H1 (cell line): ENCODE data around the gene RBP5. TPM values are rescaled to one million over a fixed set of nuclear protein-coding genes. Genes with fewer than 3 reads are reported as not detected.

Experiments used
- CBX5 ChIP-seq: fragments of 300-800, 300-1000 bp; sonication (generic); IDR thresholded peaks from 2 replicates; pipeline ENCODE4 v1.7.1; 2016; ENCODE audit warnings: antibody characterized with exemption, low read length, low read depth
- POU5F1 ChIP-seq: IDR thresholded peaks from 2 replicates; pipeline ENCODE4 v1.6.1; 2011; ENCODE audit warnings: low read depth, mild to moderate bottlenecking, low read length, moderate library complexity
- YY1 ChIP-seq: IDR thresholded peaks from 2 replicates; pipeline ENCODE4 v1.6.1; 2011; ENCODE audit warnings: low read depth, mild to moderate bottlenecking, low read length
- polyA plus RNA-seq, 7 experiments: library from polyadenylated mRNA; depleted of rRNA in 3 of 7; stranded (reverse) in 5 of 7; unstranded in 2 of 7; fragments of >200 nt in 5 of 7; fragments of 200-250 nt in 2 of 7; gene quantifications; 1 replicate in 5 of 7; 2 replicates in 1 of 7; 4 replicates in 1 of 7; pipeline versions ENCODE4 v1.2.1 to v1.2.3, GENCODE V29; 2011 to 2013; ENCODE audit warnings: missing spikeins in 2 of 7, mixed read lengths in 2 of 7
- total RNA-seq: library from RNA; stranded (reverse); fragmentation: NEBNext Ultra II Directional; extraction: Animal tissue kit (Norgen Biotek cat#: 25700); gene quantifications from 2 replicates; pipeline ENCODE4 v1.2.1, GENCODE V29; 2021

RBP5 gene
- total and polyA plus RNA-seq, 2 of the 8 experiments (the other 6 are each of a cell fraction or from before 2014, with no cell fraction given), result 1.2 to 1.9 TPM

- TF ChIP-seq POU5F1 (no peak), CBX5 (no peak), YY1 (no peak)
These were observed 30.3 kb upstream of the RBP5 start (continued) for GRCh38 chr12:7158781-7159609.
